ENCODE data around the gene CDCP2.

CDCP2 gene

GRCh38 chr1:54152696-54153095 is at the start of gene CDCP2:
CDCP2 (minus strand) TSS chr1:54153000; CDS start chr1:54152922, 78 bp downstream.
- H3K4me3 ChIP-seq (ENCODE audit: low read depth, low read length): no peak within 1 kb of the TSS
- no peak for TF ChIP-seq CTCF (IDR thresholded peaks at IDR 0.05; ENCODE audit: insufficient read depth, low read depth, low read length, missing control alignments)

GRCh38 chr1:54200519-54200997 is 47.8 kb upstream of the CDCP2 start:
- peak overlapping the region; percentile 79 for H3K4me3 ChIP-seq (ENCODE audit: low read depth, low read length)
- no peak for DNase-seq (ENCODE audit: low read depth)
- no peak for TF ChIP-seq CTCF (IDR thresholded peaks at IDR 0.05; ENCODE audit: insufficient read depth, low read depth, low read length, missing control alignments)

More at GRCh38 chr1:54152696-54153095, at the start of gene CDCP2:
- DNase-seq (ENCODE audit: low read depth): no peak

DNA sequence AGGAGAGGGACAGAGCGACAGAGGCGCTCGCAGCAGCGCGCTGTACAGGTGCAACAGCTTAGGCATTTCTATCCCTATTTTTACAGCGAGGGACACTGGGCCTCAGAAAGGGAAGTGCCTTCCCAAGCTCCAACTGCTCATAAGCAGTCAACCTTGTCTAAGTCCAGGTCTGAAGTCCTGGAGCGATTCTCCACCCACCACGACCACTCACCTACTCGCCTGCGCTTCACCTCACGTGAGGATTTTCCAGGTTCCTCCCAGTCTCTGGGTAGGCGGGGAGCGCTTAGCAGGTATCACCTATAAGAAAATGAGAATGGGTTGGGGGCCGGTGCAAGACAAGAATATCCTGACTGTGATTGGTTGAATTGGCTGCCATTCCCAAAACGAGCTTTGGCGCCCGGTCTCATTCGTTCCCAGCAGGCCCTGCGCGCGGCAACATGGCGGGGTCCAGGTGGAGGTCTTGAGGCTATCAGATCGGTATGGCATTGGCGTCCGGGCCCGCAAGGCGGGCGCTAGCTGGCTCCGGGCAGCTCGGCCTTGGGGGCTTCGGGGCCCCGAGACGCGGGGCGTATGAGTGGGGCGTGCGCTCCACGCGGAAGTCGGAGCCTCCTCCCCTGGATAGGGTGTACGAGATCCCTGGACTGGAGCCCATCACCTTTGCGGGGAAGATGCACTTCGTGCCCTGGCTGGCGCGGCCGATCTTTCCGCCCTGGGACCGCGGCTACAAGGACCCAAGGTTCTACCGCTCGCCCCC is 47.1 kb upstream of the CDCP2 start, which contains the start of the genes CYB5RL and MRPL37:
CYB5RL (minus strand) TSS at position 266 of the 754 bp plus-strand sequence. CDS start 4,414 bp downstream, outside the sequence.
MRPL37 (plus strand) TSS at position 403 of the 754 bp plus-strand sequence; CDS start at position 480, 77 bp downstream.
- H3K4me3 ChIP-seq (ENCODE audit: low read depth, low read length): peak within 1 kb of the TSS; percentile 79
- no peak for TF ChIP-seq CTCF (IDR thresholded peaks at IDR 0.05; ENCODE audit: insufficient read depth, low read depth, low read length, missing control alignments)
- DNase-seq (ENCODE audit: low read depth): peak; percentile 98

GRCh38 chr1:54199151-54199764 is 46.5 kb upstream of the CDCP2 start:
- no peak for TF ChIP-seq CTCF (IDR thresholded peaks at IDR 0.05; ENCODE audit: insufficient read depth, low read depth, low read length, missing control alignments)
- peak overlapping the region; percentile 79 for H3K4me3 ChIP-seq (ENCODE audit: low read depth, low read length)
- peak; percentile 13 for DNase-seq (ENCODE audit: low read depth)

DNA sequence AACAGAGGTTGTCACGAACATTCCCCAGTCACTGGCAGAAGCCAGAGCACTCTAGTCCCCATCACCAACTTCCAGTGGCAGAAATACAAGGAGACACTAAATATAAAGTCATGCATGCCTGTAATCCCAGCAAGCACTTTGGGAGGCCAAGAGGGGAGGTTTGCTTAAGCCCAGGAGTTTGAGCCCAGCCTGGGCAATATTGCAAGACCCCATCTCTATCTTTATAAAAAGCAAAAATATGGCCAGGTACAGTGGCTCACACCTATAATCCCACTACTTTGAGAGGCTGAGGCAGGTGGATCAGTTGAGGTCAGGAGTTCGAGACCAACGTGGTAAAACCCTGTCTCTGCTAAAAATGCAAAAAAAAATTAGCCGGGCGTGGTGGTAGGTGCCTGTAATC is 40.7 kb upstream of the CDCP2 start:
- no peak for TF ChIP-seq CTCF (IDR thresholded peaks at IDR 0.05; ENCODE audit: insufficient read depth, low read depth, low read length, missing control alignments)
- H3K4me3 ChIP-seq (ENCODE audit: low read depth, low read length): no peak overlapping the region
- DNase-seq (ENCODE audit: low read depth): no peak

DNA sequence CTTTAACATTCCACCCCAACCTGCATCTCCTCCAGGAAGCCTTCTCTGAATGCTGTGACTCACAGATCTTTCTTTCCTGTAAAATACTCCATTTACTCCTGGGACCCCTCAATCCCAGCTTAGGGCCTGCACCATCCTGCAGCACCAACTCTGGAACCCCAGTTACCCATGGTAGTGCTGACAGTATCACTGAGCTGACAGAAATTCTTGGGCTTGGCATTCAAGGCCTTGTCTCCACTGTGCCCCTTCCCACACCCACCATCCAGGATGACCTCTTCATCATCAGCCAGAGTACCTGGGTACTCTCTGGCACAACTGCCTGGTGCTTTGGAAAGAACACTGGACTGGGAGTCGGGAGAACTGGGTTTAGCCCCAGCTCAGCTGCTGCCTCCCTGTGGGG is 38.7 kb upstream of the CDCP2 start:
- no peak for DNase-seq (ENCODE audit: low read depth)
- no peak overlapping the region for H3K4me3 ChIP-seq (ENCODE audit: low read depth, low read length)
- TF ChIP-seq CTCF (IDR thresholded peaks at IDR 0.05; ENCODE audit: insufficient read depth, low read depth, low read length, missing control alignments): no peak

All from GM12865 (cell line).